A673 (cell line): ENCODE data around the gene PRPF38A.

Experiments
- CTCF ChIP-seq: fragments of 300-800, 200-600 bp; sonication (generic); conservative IDR thresholded peaks from 2 replicates; pipeline ENCODE4 v1.5.1; 2017; ENCODE audit warnings: low read depth, mild to moderate bottlenecking, antibody characterized with exemption, low read length, moderate library complexity, mixed read lengths
- EZH2 ChIP-seq: fragments of 200-600 bp; sonication (generic); IDR thresholded peaks from 2 replicates; pipeline ENCODE4 v1.6.1; 2017; ENCODE audit warnings: borderline replicate concordance, low read depth, mild to moderate bottlenecking, mixed read lengths, antibody characterized with exemption, low read length; ENCODE audit not compliant: poor library complexity, severe bottlenecking

- TF ChIP-seq CTCF: no peak
- TF ChIP-seq EZH2: no peak
Measured at GRCh38 chr1:52424813-52425212, 20.4 kb downstream of the PRPF38A start.
